Measurements from ENCODE around the gene MACROD1. TPM values are rescaled to one million over a fixed set of nuclear protein-coding genes. Genes with fewer than 3 reads are reported as not detected.
A peak's percentile ranks its signal among the peaks of the same experiment; 100 is the strongest.

MACROD1 gene
- total and polyA plus RNA-seq, 10 of the 15 experiments (the other 5 are each of a cell fraction or from before 2014, with no cell fraction given), result 1.2 to 22.7 (median 11.3) TPM; not detected in 1

DNA sequence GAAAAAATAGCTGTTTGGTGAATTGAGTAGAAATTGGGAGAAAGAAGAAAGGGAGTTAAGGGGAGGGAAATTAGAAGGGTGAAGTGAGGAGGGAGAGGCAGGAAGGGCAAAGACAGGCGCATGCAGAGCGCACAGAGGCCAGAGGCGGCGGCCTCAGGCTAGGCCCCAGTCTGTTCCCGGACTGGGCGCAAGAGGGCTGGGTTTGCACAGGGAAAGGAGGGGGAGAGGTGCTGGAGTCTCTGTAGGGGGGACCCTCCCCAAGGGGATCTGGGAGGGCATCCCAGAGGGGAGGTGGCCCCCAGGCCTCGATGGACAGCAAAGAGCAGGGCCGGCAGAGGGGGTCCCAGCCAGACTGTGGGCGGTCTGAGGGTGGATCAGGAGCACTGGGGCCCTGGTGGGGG lies 131.5 kb downstream of the MACROD1 start:
- in situ Hi-C loops (cut with MboI) (no loop called here), intact Hi-C loops (cut with micrococcal nuclease; ENCODE audit: unreplicated experiment) (no loop called here)
- RAD21 ChIA-PET (ENCODE audit: unreplicated experiment), result no interaction called here
- Histone ChIP-seq H2AFZ (ENCODE audit: control insufficient read depth, low read depth, low read length) (no peak overlapping the region), H3K4me3 (no peak overlapping the region), H3K4me2 (ENCODE audit: control insufficient read depth, insufficient read depth) (no peak overlapping the region), H3K27me3 (replicated peaks in 1 of 2; ENCODE audit: control insufficient read depth in 2 of 2, insufficient read depth in 2 of 2, low read length in 1 of 2) (peaks cover 0 to 10% of the 10 kb centered on the region in 2 experiments; a peak in 3 of 4 replicates), H3K4me1 (ENCODE audit: control insufficient read depth, insufficient read depth, low read length) (no peaks in the 10 kb centered on the region), H4K20me1 (ENCODE audit: control insufficient read depth, insufficient read depth) (peaks cover 4% of the 10 kb centered on the region; the same call in 1 of the 2 replicates), H3K9ac (ENCODE audit: control insufficient read depth, insufficient read depth, low read length) (no peak overlapping the region), H3K79me2 (ENCODE audit: control insufficient read depth, insufficient read depth, low read length) (no peaks in the 10 kb centered on the region), H3K27ac (ENCODE audit: control insufficient read depth, insufficient read depth) (no peak overlapping the region), H3K36me3 (ENCODE audit: control insufficient read depth in 2 of 2, insufficient read depth in 2 of 2, low read length in 1 of 2) (no peaks in the 10 kb centered on the region), H3K9me3 (replicated peaks; ENCODE audit: control insufficient read depth, insufficient read depth, low read length) (no peaks in the 10 kb centered on the region)
- BruUV-seq (replicated peaks), result no TSS peak
- ATAC-seq, result no peak
- SMC1A ChIA-PET (ENCODE audit: uncharacterized antibody, unreplicated experiment), result no interaction called here
- no peak for DNase-seq (ENCODE audit: low read depth, low spot score)
- no peak for TF ChIP-seq RUNX3 (IDR thresholded peaks at IDR 0.05; ENCODE audit: low read length)
- 72% methylated on average over 9 of the region's 9 CpGs for WGBS (ENCODE audit: insufficient coverage, insufficient replicate concordance, low lambda C conversion rate, missing lambda C conversion rate)
- POLR2A ChIA-PET, result no interaction called here
- CTCF ChIA-PET, result interaction anchor here (0.7 kb wide), 1 partner anchor 109 kb away, joined by 3 read pairs; no protein-coding TSS in a partner anchor
- no peak for FAIRE-seq

- H3K4me3 ChIP-seq, result no peak overlapping the region
- POLR2A ChIA-PET, result no interaction called here
- FAIRE-seq, result no peak
- H3K79me2 ChIP-seq (ENCODE audit: control insufficient read depth, insufficient read depth, low read length), result no peaks in the 10 kb centered on the region
- no peaks in the 10 kb centered on the region for H3K36me3 ChIP-seq (ENCODE audit: control insufficient read depth in 2 of 2, insufficient read depth in 2 of 2, low read length in 1 of 2)
- no peak overlapping the region for H3K4me2 ChIP-seq (ENCODE audit: control insufficient read depth, insufficient read depth)
- no TSS peak for BruUV-seq (replicated peaks)
- peak; percentile 29; the same call in 1 of the 3 replicates for ATAC-seq
- H3K27ac ChIP-seq (ENCODE audit: control insufficient read depth, insufficient read depth), result no peak overlapping the region
- H3K9ac ChIP-seq (ENCODE audit: control insufficient read depth, insufficient read depth, low read length), result no peak overlapping the region
- TF ChIP-seq IRF4 (IDR thresholded peaks at IDR 0.05; ENCODE audit: low read depth, low read length) (no peak), RELA (IDR thresholded peaks at IDR 0.05; ENCODE audit: borderline replicate concordance, partially characterized antibody) (no peak), ZNF384 (IDR thresholded peaks at IDR 0.05; ENCODE audit: borderline replicate concordance, low read depth, low read length) (no peak), KDM1A (IDR thresholded peaks at IDR 0.05; ENCODE audit: borderline replicate concordance) (no peak), ZNF207 (IDR thresholded peaks at IDR 0.05; ENCODE audit: borderline replicate concordance) (no peak), PAX8 (IDR thresholded peaks at IDR 0.05) (no peak), JUNB (IDR thresholded peaks at IDR 0.05) (no peak), E2F8 (IDR thresholded peaks at IDR 0.05; ENCODE audit: low read depth, partially characterized antibody) (no peak), TARDBP (IDR thresholded peaks at IDR 0.05; ENCODE audit: borderline replicate concordance) (no peak), NFIC (IDR thresholded peaks at IDR 0.05; ENCODE audit: low read depth, low read length) (no peak), KLF5 (IDR thresholded peaks at IDR 0.05; ENCODE audit: partially characterized antibody) (no peak), RCOR1 (conservative IDR thresholded peaks at IDR 0.05; ENCODE audit: low read depth, low read length) (no peak)
- no peak for DNase-seq (ENCODE audit: low read depth, low spot score)
- intact Hi-C loops (cut with micrococcal nuclease; ENCODE audit: unreplicated experiment), result no loop called here
- in situ Hi-C loops (cut with MboI), result no loop called here
- H4K20me1 ChIP-seq (ENCODE audit: control insufficient read depth, insufficient read depth), result no peaks in the 10 kb centered on the region
- H2AFZ ChIP-seq (ENCODE audit: control insufficient read depth, low read depth, low read length), result no peak overlapping the region
- CTCF ChIA-PET, result no interaction called here
- SMC1A ChIA-PET (ENCODE audit: uncharacterized antibody, unreplicated experiment), result no interaction called here
- H3K9me3 ChIP-seq (replicated peaks; ENCODE audit: control insufficient read depth, insufficient read depth, low read length), result no peaks in the 10 kb centered on the region
- RAD21 ChIA-PET (ENCODE audit: unreplicated experiment), result no interaction called here
- H3K4me1 ChIP-seq (ENCODE audit: control insufficient read depth, insufficient read depth, low read length), result no peaks in the 10 kb centered on the region
- 12% methylated on average over 4 of the region's 4 CpGs for WGBS (ENCODE audit: insufficient coverage, insufficient replicate concordance, low lambda C conversion rate, missing lambda C conversion rate)
- H3K27me3 ChIP-seq (replicated peaks in 1 of 2; ENCODE audit: control insufficient read depth in 2 of 2, insufficient read depth in 2 of 2, low read length in 1 of 2), result peaks cover 0 to 7% of the 10 kb centered on the region in 2 experiments; a peak in 3 of 4 replicates
These were observed 133.9 kb downstream of the MACROD1 start for GRCh38 chr11:64032050-64032449.

All from GM12878 (cell line).